ENCODE data around the gene SLC16A3. TPM values are rescaled to one million over a fixed set of nuclear protein-coding genes. Genes with fewer than 3 reads are reported as not detected.

SLC16A3 gene
- total and polyA plus RNA-seq, 9 of the 15 experiments (the other 6 are each of a cell fraction or from before 2014, with no cell fraction given): 0.11 to 5.4 (median 1.2) TPM; not detected in 2

GRCh38 chr17:82212331-82213250 lies 16.3 kb upstream of the SLC16A3 start, which contains the start of gene CCDC57 (continued):
- TF ChIP-seq FOXO4 (CRISPR knock-in tag; IDR thresholded peaks at IDR 0.05) (0 out of 2 replicates have a peak, but pooled peaks have one; percentile 32), SMARCB1 (IDR thresholded peaks at IDR 0.05; ENCODE audit: insufficient read length, low read depth) (no peak), RBBP5 (IDR thresholded peaks at IDR 0.05; ENCODE audit: borderline replicate concordance, insufficient read depth, low read length, poor library complexity, severe bottlenecking) (peak; percentile 89), ZBTB1 (CRISPR knock-in tag; IDR thresholded peaks at IDR 0.05; ENCODE audit: borderline replicate concordance, low read depth) (peak; percentile 60; the same call in 1 of the 2 replicates), XRCC5 (IDR thresholded peaks at IDR 0.05; ENCODE audit: low read depth, low read length) (peak; percentile 78; the same call in 1 of the 2 replicates), ZNF589 (CRISPR knock-in tag; IDR thresholded peaks at IDR 0.05; ENCODE audit: low read depth) (0 out of 2 replicates have a peak, but pooled peaks have one; percentile 34), RBM22 (IDR thresholded peaks at IDR 0.05; ENCODE audit: low read depth, low read length, poor library complexity, severe bottlenecking) (peak; percentile 96), TAF15 (IDR thresholded peaks at IDR 0.05; ENCODE audit: low read depth, low read length) (no peak), ZNF740 (CRISPR knock-in tag; IDR thresholded peaks at IDR 0.05) (peak; percentile 86), ZNF740 (tag; IDR thresholded peaks at IDR 0.05) (peak in 1 of 2 experiments; percentile 24; a peak in 1 of 4 replicates), LEF1 (IDR thresholded peaks at IDR 0.05) (no peak), TGIF2 (CRISPR knock-in tag; IDR thresholded peaks at IDR 0.05) (no peak), E2F4 (CRISPR knock-in tag; IDR thresholded peaks at IDR 0.05; ENCODE audit: low read depth) (no peak), ATF1 (CRISPR knock-in tag; IDR thresholded peaks at IDR 0.05) (no peak), ATF1 (tag; IDR thresholded peaks at IDR 0.05) (peak; percentile 54; the same call in 1 of the 2 replicates), ZNF79 (CRISPR knock-in tag; IDR thresholded peaks at IDR 0.05; ENCODE audit: low read depth) (no peak), GATAD2B (IDR thresholded peaks at IDR 0.05; ENCODE audit: borderline replicate concordance) (peak; percentile 97), GABPA (tag; conservative IDR thresholded peaks at IDR 0.05; ENCODE audit: low read depth) (peak; percentile 97)
- TF ChIP-seq, protein P1, sequence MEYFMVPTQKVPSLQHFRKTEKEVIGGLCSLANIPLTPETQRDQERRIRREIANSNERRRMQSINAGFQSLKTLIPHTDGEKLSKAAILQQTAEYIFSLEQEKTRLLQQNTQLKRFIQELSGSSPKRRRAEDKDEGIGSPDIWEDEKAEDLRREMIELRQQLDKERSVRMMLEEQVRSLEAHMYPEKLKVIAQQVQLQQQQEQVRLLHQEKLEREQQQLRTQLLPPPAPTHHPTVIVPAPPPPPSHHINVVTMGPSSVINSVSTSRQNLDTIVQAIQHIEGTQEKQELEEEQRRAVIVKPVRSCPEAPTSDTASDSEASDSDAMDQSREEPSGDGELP (CRISPR knock-in tag; IDR thresholded peaks at IDR 0.05; ENCODE audit: borderline replicate concordance): peak; percentile 66; the same call in 1 of the 2 replicates
- TF ChIP-seq, protein P2, sequence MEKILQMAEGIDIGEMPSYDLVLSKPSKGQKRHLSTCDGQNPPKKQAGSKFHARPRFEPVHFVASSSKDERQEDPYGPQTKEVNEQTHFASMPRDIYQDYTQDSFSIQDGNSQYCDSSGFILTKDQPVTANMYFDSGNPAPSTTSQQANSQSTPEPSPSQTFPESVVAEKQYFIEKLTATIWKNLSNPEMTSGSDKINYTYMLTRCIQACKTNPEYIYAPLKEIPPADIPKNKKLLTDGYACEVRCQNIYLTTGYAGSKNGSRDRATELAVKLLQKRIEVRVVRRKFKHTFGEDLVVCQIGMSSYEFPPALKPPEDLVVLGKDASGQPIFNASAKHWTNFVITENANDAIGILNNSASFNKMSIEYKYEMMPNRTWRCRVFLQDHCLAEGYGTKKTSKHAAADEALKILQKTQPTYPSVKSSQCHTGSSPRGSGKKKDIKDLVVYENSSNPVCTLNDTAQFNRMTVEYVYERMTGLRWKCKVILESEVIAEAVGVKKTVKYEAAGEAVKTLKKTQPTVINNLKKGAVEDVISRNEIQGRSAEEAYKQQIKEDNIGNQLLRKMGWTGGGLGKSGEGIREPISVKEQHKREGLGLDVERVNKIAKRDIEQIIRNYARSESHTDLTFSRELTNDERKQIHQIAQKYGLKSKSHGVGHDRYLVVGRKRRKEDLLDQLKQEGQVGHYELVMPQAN (IDR thresholded peaks at IDR 0.05; ENCODE audit: borderline replicate concordance): peak; percentile 85; the same call in 1 of the 2 replicates
